T-helper 2 cell treated with Interferon-gamma antibody and Interleukin-4, amounts not matched to agents 5 μg/mL and 100 μg/mL, for 36 hours (primary cell): ENCODE results near the gene FAM168B.

Source experiments
- DNase-seq: peaks from one replicate; pipeline ENCODE4 v3.0.0; 2021; ENCODE audit warnings: low spot score
- H3K27ac Mint-ChIP-seq: one replicate; pipeline ENCODE4 v1.8.0; 2021; ENCODE audit warnings: mild to moderate bottlenecking, mixed read lengths
- H3K27me3 Mint-ChIP-seq: one replicate; pipeline ENCODE4 v1.8.0; 2021; ENCODE audit warnings: low read depth, mixed read lengths
- H3K36me3 Mint-ChIP-seq: one replicate; pipeline ENCODE4 v1.8.0; 2021; ENCODE audit warnings: low read depth, mixed read lengths
- H3K4me1 Mint-ChIP-seq: one replicate; pipeline ENCODE4 v1.8.0; 2021; ENCODE audit warnings: low read depth, mixed read lengths
- H3K4me3 Mint-ChIP-seq: one replicate; pipeline ENCODE4 v1.8.0; 2022; ENCODE audit warnings: mild to moderate bottlenecking, moderate library complexity, mixed read lengths
- H3K9me3 Mint-ChIP-seq: one replicate; pipeline ENCODE4 v1.8.0; 2021; ENCODE audit warnings: mixed read lengths

FAM168B gene

DNA sequence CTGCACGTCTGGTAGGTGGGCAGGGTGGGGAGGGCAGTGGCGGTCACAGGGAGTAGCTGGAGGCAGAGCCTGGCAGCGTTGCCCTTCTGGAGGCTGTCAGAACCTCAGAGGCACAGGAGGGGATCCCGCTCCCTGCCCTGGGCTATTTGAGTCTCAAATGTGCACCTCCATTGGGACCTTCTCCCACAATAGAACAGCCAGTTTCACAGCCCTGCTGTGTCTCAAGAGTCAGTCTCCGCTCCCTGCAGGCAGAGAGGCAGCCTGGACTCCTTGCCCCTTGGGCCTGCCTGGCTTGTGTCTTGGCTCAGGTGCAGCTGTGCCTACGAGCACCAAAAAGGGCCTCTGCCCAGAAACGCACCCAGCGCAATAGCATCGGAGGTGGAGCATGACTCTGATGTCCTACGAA lies 57.4 kb downstream of the FAM168B start:
- no peaks in the 10 kb centered on the region for H3K36me3 Mint-ChIP-seq
- DNase-seq = no peak
- H3K4me1 Mint-ChIP-seq = peaks cover under 1% of the 10 kb centered on the region
- peaks cover 56% of the 10 kb centered on the region for H3K27me3 Mint-ChIP-seq
- H3K9me3 Mint-ChIP-seq = no peaks in the 10 kb centered on the region
- no peak overlapping the region for H3K4me3 Mint-ChIP-seq
- no peak overlapping the region for H3K27ac Mint-ChIP-seq

DNA sequence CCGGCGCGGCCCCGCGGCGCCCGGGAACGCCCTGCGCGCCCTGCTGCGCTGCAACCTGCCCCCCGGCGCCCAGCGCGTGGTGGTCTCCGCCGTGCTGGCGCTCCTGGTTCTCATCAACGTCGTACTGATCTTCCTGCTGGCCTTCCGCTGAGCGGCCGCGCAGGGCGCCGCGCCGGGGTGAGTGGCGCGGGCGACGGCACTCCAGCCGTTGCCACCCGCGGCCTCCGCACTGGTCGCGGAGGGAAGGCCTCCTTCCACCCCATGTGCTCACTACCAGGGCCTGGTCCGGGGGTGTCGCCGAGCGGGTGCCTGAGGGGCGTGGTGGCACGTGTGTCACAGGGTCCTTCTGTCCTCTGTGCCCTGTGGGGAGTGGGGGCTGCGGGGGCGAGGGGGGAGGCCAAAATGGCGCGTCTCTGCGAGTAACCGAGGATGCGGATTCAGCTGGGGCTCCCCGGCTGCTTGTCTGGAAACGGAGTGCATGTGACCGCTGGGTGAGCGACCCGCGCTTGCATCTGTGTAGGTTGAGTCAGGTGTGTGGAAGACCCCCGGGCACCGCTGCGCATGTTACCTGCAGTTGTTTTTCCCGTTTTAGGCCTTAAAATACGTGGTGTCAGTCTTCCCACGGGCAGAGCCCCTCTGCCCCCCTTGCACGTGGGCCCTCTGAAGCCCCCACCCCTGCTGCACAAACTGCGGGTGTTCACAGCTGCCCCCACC lies 58.0 kb downstream of the FAM168B start:
- no peaks in the 10 kb centered on the region for H3K4me1 Mint-ChIP-seq
- peaks cover 56% of the 10 kb centered on the region for H3K27me3 Mint-ChIP-seq
- no peak for DNase-seq
- H3K9me3 Mint-ChIP-seq = no peaks in the 10 kb centered on the region
- H3K36me3 Mint-ChIP-seq = no peaks in the 10 kb centered on the region
- no peak overlapping the region for H3K4me3 Mint-ChIP-seq
- H3K27ac Mint-ChIP-seq = no peak overlapping the region

DNA sequence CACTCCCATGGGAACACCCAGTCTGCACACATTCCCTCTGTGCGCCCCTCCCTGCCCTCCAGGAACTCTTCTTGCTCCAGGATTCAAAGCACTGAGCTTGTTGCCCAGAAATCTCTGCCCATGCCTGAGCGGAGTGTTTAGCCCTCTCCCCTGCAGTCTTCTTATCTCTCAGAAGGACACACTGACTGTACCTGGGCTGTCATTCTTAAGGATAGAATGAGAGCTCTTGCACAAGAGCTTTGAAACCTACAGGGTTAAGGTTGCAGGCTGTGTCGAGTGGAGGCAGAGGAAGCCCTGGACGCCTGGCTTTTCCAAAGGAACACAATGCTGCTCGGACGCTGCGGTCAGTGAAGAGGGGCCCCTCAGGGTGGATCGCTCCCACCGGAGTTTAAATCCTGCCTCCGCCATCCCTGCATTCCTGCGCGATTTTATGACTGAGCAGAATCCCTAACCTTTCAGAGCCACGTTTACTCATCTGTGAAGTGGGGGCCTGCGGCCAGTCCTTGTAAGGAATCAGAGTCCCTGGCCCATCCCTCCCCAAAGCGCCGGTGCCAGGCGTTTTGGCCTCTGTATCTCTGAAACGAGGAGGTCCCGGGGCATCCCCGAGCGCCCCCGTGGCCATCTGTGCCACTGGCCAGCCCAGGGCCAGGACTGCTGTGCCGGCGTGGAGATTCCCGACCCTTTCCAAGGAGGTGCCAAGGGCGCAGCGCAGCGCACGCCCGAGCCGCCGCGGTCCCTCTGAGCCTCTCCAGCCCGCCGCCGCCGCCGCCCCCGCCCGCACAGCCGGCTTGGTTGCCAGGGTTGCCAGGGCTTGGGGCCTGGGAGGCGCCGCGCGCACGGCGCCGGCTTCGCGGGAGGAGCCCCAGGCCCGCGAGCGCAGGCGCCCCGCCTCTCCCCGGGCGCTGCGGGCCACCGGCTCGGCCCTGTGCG lies 58.9 kb downstream of the FAM168B start:
- H3K4me1 Mint-ChIP-seq = no peaks in the 10 kb centered on the region

DNA sequence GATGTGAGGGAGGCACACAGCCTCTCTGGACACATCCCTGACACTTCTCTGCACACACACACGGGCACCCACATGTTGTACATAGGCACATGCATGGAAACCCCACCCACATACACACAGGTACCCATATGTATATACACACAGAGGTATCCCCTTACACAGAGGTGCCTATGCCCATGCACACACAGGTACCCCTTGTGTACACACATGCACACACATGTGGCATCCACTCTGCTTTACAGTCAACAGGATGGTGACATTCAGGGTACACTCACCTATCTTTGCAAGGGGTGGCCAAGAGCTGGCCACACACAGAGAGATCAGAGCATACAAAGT lies 59.5 kb downstream of the FAM168B start:
- peaks cover 47% of the 10 kb centered on the region for H3K27me3 Mint-ChIP-seq

More for the DNA sequence above, 58.9 kb downstream of the FAM168B start:
- Mint-ChIP-seq H3K27me3 (peaks cover 53% of the 10 kb centered on the region), H3K4me3 (no peak overlapping the region), H3K27ac (no peak overlapping the region), H3K36me3 (no peaks in the 10 kb centered on the region), H3K9me3 (no peaks in the 10 kb centered on the region)
- DNase-seq = no peak

DNA sequence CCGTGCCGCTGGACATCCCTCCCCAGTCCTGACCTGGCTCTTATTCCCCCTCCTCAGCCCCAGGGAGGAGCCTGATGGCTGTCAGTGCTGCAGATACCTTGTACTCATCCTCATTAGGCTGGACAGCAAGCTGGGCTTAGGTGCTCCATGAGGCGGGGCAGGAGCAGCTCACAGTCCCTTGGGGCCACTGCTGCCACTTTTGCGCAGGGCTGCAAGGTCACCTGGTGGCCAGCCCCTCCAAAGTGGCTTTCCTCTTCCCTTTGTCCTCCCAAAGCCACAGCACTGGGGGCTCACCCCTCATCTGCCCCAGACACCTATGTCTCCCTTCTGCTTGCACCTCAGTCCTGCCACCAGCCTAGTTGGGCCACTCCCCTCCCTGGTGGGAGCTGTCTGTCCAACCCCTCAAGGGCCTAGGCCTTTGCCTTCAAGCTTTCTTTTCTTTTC lies 60.8 kb downstream of the FAM168B start:
- H3K4me1 Mint-ChIP-seq = no peaks in the 10 kb centered on the region
- H3K27ac Mint-ChIP-seq = no peak overlapping the region
- H3K9me3 Mint-ChIP-seq = no peaks in the 10 kb centered on the region
- H3K27me3 Mint-ChIP-seq = peaks cover 36% of the 10 kb centered on the region
- no peak for DNase-seq
- no peaks in the 10 kb centered on the region for H3K36me3 Mint-ChIP-seq
- no peak overlapping the region for H3K4me3 Mint-ChIP-seq

More for the DNA sequence above, 59.5 kb downstream of the FAM168B start:
- no peak overlapping the region for H3K27ac Mint-ChIP-seq
- DNase-seq = no peak
- H3K4me1 Mint-ChIP-seq = no peaks in the 10 kb centered on the region
- H3K9me3 Mint-ChIP-seq = no peaks in the 10 kb centered on the region
- no peak overlapping the region for H3K4me3 Mint-ChIP-seq
- H3K36me3 Mint-ChIP-seq = no peaks in the 10 kb centered on the region

DNA sequence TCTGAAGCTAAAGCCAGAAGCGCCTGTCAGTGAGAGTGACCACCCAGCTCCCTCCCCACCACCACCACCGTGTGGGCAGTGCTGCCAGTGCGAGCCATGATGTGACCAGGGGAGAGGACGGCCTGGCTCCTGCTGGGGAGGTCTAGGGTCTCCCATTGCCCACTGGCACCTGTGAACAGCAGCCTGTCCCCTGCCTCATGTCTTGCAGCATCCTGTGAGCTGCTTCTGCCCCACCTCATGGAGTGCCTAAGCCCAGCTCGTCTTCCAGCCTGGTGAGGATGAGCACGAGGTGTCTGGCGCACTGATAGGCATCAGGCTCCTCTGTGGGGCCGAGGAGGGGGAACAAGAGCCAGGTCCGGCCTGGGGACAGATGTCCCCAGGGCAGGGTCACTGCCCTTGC lies 61.4 kb downstream of the FAM168B start:
- Mint-ChIP-seq H3K27me3 (peaks cover 35% of the 10 kb centered on the region), H3K36me3 (no peaks in the 10 kb centered on the region), H3K27ac (no peak overlapping the region), H3K4me1 (no peaks in the 10 kb centered on the region), H3K9me3 (no peaks in the 10 kb centered on the region), H3K4me3 (no peak overlapping the region)
- no peak for DNase-seq

DNA sequence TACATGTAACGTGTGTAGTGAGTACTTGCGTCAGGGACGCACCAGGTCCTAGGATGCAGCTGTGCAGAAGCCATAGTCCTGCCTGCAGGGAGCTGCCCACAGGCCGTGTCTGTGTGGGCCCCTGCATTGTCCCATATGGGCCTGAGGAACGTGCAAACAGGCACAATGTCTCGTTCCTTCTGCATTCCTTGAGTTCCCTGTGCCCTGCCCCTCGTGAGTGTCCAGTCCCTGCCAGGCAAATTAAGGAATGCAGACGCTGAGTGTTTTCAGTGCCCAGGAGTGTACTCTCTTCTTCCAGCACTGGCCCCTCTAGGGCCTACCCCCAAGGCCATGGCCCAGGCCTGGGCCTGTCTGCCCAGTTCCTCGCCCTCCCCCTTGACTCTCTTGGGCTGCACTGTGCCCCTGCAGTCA lies 61.8 kb downstream of the FAM168B start:
- Mint-ChIP-seq H3K27me3 (peaks cover 36% of the 10 kb centered on the region), H3K27ac (no peak overlapping the region), H3K4me1 (no peaks in the 10 kb centered on the region), H3K4me3 (no peak overlapping the region), H3K9me3 (no peaks in the 10 kb centered on the region), H3K36me3 (no peaks in the 10 kb centered on the region)
- no peak for DNase-seq

DNA sequence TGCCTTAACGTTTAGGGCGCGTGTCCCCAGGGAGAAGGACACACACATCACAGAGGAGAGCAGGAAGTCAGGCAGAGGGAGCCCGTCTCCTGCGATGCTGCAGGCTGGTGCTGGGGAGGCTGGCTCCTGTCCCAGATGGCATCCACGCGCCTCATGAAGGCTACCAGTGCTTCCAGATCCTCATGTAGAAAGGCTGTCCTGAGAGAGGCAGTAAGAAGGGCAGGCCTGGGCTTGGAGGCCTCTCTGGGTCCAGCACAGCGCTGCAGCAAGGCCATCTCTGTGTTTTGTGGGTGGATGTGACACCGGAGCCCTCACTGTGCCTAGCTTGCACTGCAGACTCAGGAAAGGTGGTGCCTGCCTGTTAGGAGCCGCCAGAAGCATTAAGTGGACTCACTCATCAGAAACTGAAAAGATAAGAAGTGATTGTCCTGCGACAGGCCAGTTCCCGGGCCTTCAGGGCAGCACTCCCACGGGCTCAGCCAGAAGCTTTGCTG lies 62.7 kb downstream of the FAM168B start:
- no peaks in the 10 kb centered on the region for H3K36me3 Mint-ChIP-seq
- DNase-seq = no peak
- no peak overlapping the region for H3K27ac Mint-ChIP-seq
- no peaks in the 10 kb centered on the region for H3K4me1 Mint-ChIP-seq
- no peak overlapping the region for H3K4me3 Mint-ChIP-seq
- peaks cover 31% of the 10 kb centered on the region for H3K27me3 Mint-ChIP-seq
- no peaks in the 10 kb centered on the region for H3K9me3 Mint-ChIP-seq

DNA sequence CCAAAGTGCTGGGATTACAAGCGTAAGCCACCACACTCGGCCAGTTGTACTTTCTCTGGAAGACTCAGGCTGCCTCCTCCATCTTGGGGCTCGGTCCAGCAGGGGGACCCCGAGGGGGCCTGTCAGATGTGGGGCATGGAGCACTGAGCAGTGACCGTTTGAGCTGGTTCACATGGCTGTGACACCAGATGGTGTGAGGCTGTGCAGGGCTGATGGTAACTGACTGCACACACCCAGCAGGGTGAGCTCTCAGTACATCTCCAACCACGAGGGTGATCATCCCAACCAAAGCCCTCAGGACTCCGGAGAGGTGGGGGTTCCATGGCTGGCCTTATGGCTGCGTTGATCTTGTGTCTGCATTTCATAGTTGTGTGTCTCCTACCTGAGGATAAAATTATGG lies 63.4 kb downstream of the FAM168B start:
- Mint-ChIP-seq H3K4me3 (no peak overlapping the region), H3K27me3 (peaks cover 36% of the 10 kb centered on the region), H3K27ac (no peak overlapping the region), H3K36me3 (no peaks in the 10 kb centered on the region), H3K9me3 (no peaks in the 10 kb centered on the region), H3K4me1 (no peaks in the 10 kb centered on the region)
- DNase-seq = no peak

DNA sequence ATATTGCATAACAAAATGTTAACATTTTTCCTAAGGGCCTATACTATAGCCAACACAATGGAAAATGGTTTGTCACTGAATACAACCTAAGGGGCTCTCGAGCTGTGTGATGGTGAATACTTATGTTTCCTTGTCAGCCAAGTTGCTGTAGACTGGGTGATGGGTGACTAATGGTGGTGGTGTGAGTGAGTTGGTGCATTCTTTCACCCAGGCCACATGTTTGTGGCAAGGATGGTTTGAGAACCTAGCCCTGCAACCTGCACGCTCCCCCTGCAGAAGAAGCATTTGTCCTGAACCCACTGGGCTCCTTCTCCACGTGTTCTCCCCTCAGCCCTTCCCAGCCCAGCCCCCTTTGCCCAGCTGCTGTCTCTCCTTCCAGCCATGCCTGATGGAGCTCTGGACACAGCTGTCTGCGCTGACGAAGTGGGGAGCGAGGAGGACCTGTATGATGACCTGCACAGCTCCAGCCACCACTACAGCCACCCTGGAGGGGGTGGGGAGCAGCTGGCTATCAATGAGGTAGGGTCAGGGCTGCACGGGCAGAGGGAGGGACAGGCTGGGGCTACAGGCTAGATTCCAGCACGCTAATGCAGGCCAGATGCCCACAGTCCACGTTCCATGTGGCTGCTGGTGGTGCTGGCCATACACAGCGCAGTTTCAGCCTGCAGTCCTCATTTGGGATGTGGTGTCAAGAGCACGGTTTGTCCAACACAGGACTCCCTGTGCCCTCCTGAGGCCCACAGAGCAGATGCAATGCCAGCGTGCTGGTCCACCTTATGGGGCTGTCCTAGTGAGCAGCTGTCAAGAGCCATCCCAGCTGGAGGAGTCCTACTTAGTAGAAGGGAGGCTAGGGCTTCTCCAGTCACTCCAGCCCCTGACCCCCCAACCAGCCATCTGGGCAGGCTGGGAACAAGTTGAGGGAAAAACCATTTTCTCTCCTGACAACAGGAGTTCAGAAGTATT lies 65.4 kb downstream of the FAM168B start:
- no peak overlapping the region for H3K27ac Mint-ChIP-seq
- peaks cover 20% of the 10 kb centered on the region for H3K27me3 Mint-ChIP-seq
- no peaks in the 10 kb centered on the region for H3K4me1 Mint-ChIP-seq
- no peaks in the 10 kb centered on the region for H3K36me3 Mint-ChIP-seq
- no peak overlapping the region for H3K4me3 Mint-ChIP-seq
- no peak for DNase-seq
- no peaks in the 10 kb centered on the region for H3K9me3 Mint-ChIP-seq

DNA sequence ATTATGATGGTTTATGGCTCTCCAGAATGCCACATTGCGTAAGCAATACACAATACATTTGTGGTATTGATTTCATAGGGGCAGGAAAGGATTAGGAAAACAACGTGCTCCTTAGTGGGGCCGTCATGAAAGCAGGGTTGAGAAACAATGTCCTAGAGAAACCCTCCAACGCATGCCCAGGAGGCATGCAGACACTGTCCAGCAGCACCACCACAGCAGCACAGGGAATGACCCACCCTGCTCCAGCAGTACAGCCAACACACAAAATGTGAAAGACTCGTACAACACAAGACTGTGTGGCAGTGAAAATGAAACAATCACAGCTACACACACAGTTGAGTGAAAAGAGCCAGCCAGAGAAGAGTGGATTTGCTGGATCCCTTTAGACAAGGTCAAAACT lies 66.3 kb downstream of the FAM168B start:
- Mint-ChIP-seq H3K27me3 (peaks cover 22% of the 10 kb centered on the region), H3K27ac (no peak overlapping the region), H3K4me3 (no peak overlapping the region), H3K4me1 (no peaks in the 10 kb centered on the region), H3K36me3 (no peaks in the 10 kb centered on the region), H3K9me3 (no peaks in the 10 kb centered on the region)
- DNase-seq = no peak

DNA sequence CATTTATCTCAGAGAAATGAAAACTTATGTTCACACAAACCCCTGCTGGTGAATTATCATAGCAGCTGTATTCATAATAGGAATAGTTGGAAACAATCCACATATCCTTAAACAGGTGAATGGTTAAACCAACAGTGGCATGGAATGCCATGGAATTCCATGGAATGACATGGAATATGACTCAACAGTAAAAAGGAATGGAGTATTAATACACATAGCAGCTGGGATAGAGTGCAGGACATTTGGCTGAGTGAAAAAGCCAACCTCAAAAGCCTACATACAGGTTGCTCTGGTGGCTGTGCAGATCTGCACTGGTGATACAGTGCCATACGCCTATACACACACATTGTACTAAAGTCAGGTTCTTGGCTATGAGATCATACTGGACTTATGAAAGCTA lies 69.5 kb downstream of the FAM168B start:
- no peak for DNase-seq
- no peaks in the 10 kb centered on the region for H3K9me3 Mint-ChIP-seq
- no peaks in the 10 kb centered on the region for H3K36me3 Mint-ChIP-seq
- no peaks in the 10 kb centered on the region for H3K4me1 Mint-ChIP-seq
- no peak overlapping the region for H3K4me3 Mint-ChIP-seq
- H3K27ac Mint-ChIP-seq = no peak overlapping the region
- peaks cover 26% of the 10 kb centered on the region for H3K27me3 Mint-ChIP-seq

DNA sequence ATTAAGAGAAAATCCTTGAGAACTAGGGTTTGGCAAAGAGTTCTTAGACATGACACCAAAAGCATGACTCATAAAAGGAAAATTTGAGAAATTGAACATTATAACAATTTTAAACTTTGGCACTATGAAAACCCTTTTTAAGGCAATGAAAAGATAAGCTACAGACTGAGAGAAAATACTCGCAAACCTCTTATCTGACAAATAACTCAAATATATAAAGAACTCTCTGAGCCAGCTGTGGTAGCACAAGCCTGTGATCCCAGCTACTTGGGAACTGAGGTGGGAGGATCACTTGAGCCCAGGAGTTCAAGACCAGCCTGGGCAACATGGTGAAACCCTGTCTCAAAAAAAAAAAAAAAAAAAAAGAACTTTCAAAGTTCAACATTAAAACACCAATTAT lies 70.5 kb downstream of the FAM168B start:
- Mint-ChIP-seq H3K4me1 (no peaks in the 10 kb centered on the region), H3K36me3 (no peaks in the 10 kb centered on the region), H3K27ac (no peak overlapping the region), H3K27me3 (peaks cover 28% of the 10 kb centered on the region), H3K9me3 (no peaks in the 10 kb centered on the region), H3K4me3 (no peak overlapping the region)
- DNase-seq = no peak
